ENCODE results near the gene ACAN. TPM values are rescaled to one million over a fixed set of nuclear protein-coding genes. Genes with fewer than 3 reads are reported as not detected.

Gene ACAN
- total RNA-seq, 1 donor = 3.3 TPM

DNA sequence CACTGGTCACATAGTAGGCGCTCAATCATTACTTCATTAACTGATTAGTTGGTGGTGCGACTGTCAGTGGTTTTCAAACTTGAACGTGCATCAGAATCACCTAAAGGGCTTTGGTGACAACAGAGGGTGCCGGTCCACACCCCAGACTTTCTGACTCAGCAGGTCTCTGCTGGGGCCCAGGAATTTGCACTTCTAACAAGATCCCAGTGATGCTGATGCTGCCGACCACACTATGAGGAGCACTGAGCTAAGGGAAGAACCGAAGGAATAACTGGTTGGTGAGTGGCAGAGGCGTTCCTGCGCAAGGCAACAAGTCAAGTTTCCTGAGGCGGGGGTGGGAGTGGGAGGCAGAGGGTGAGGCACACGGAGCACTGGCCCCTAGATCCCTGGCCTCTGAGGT is 73.3 kb downstream of the ACAN start:
- H3K4me3 ChIP-seq (ENCODE audit: low read depth, low read length) = no peak overlapping the region
- TF ChIP-seq, protein P1, sequence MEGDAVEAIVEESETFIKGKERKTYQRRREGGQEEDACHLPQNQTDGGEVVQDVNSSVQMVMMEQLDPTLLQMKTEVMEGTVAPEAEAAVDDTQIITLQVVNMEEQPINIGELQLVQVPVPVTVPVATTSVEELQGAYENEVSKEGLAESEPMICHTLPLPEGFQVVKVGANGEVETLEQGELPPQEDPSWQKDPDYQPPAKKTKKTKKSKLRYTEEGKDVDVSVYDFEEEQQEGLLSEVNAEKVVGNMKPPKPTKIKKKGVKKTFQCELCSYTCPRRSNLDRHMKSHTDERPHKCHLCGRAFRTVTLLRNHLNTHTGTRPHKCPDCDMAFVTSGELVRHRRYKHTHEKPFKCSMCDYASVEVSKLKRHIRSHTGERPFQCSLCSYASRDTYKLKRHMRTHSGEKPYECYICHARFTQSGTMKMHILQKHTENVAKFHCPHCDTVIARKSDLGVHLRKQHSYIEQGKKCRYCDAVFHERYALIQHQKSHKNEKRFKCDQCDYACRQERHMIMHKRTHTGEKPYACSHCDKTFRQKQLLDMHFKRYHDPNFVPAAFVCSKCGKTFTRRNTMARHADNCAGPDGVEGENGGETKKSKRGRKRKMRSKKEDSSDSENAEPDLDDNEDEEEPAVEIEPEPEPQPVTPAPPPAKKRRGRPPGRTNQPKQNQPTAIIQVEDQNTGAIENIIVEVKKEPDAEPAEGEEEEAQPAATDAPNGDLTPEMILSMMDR (IDR thresholded peaks at IDR 0.05; ENCODE audit: insufficient read depth, low read length) = no peak
- DNase-seq (ENCODE audit: low read depth) = no peak

DNA sequence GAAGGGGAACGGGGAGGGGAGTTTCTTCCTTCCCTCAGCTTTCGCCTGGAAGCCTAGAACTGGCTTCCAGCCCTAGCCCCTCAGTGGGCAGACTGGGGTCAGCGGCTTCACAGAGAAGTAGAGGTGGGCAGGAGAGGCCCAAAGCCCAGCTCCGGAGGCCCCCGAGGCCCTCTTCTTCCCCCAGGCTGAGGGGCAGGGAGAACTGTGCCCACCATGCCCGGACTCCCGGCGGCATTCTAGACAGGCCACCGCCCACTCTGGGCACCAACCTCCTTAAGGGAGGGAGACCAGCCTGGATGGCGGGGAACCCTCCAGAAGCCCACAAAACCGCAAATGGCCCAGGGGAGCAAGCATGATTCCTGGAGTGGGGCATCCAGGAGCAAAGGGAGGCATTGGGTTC is 74.2 kb downstream of the ACAN start:
- no peak overlapping the region for H3K4me3 ChIP-seq (ENCODE audit: low read depth, low read length)
- no peak for DNase-seq (ENCODE audit: low read depth)
- TF ChIP-seq, protein P1 (IDR thresholded peaks at IDR 0.05; ENCODE audit: insufficient read depth, low read length) = no peak

DNA sequence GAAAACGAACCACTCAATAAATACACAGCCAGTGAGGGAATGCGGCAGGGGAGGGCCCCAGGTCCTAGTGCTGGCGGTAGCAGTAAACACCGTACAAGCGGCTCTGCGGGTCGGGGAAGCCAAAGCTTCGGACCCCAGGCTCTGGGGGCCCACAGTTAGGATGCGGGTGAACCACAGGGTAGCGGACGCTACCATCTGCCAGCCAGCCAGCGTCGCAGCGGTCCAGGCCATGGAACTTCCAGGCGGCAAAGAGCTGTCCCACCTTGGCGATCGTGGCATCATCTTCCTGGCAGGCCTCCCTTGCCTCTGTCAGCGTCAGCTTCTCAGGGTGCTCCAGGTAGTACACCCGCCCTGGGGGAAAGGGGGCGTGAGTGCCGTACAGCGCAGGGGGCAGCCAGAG is 74.7 kb downstream of the ACAN start:
- TF ChIP-seq, protein P1 (IDR thresholded peaks at IDR 0.05; ENCODE audit: insufficient read depth, low read length) = no peak
- no peak overlapping the region for H3K4me3 ChIP-seq (ENCODE audit: low read depth, low read length)
- no peak for DNase-seq (ENCODE audit: low read depth)

- no peak overlapping the region for H3K4me3 ChIP-seq (ENCODE audit: low read depth, low read length)
- TF ChIP-seq, protein P1 (IDR thresholded peaks at IDR 0.05; ENCODE audit: insufficient read depth, low read length) = peak; percentile 75
- peak; percentile 34 for DNase-seq (ENCODE audit: low read depth)
Observed at GRCh38 chr15:88878720-88879184, 75.5 kb downstream of the ACAN start.

DNA sequence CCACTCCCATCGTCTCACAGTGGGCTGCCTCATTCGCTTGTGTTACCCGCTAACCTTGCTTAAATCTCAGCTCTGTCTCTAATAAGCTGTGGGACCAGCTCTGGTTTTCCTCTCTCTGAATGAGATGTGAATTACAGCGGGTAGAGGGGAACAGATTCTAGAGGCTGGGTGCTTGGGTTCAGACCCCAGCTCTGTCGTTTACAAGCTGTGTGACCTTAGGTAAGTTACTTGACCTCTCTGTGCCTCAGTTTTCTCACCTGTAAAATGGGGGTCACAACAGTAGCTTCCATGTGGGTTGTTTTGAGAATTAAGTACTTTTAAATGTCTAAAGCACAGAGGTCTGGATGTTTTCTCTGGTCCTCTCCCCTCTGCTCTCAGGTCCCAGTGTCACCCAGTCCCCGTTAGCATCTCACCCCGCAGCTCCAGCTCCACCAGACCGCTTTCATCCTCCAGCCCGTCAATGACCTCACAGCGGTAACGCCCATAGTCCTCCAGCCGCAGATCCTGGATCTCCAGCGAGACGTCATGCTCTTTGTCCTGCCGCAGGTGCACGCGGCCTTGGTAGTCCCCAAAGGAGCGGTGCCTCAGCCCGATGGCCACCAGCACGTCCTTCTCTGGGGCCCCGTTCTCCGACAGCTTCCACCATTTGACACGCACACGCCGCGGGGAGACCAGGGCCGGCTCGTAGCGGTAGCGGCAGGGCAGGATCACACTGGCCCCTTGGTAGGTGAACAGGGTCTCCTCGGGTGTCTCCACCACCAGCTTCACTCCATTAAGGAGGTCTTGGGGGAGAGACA is 77.9 kb downstream of the ACAN start:
- DNase-seq (ENCODE audit: low read depth) = no peak
- TF ChIP-seq, protein P1 (IDR thresholded peaks at IDR 0.05; ENCODE audit: insufficient read depth, low read length) = no peak
- H3K4me3 ChIP-seq (ENCODE audit: low read depth, low read length) = no peak overlapping the region

DNA sequence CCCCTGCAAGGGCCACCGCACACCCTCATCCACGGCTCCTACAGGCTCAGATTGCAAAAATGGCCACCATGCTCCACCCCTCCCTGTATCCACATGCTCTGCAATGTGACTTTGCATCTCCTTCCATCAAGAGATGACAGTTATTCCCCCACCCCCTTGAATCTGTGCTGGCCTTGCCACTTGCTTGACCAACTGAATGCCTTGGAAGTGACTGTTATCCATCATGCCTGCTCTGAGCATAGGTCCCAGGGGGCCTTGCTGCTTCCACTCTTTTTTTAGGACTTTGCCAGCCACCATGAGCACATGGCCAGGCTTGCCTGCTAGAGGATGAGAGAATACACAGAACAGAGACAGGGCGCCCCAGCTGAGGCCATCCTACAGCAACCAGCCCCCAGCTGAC is 78.5 kb downstream of the ACAN start:
- H3K4me3 ChIP-seq (ENCODE audit: low read depth, low read length) = no peak overlapping the region
- DNase-seq (ENCODE audit: low read depth) = no peak
- TF ChIP-seq, protein P1 (IDR thresholded peaks at IDR 0.05; ENCODE audit: insufficient read depth, low read length) = no peak

Data from fibroblast of the aortic adventitia (primary cell).